HCEC 1CT (cell line): Measurements from ENCODE around the gene NFKB1.
A peak's percentile ranks its signal among the peaks of the same experiment; 100 is the strongest.

ENCODE experiments used
- DNase-seq: peaks from one replicate; pipeline ENCODE4 v3.0.0-alpha.2; 2017

Gene NFKB1

DNA sequence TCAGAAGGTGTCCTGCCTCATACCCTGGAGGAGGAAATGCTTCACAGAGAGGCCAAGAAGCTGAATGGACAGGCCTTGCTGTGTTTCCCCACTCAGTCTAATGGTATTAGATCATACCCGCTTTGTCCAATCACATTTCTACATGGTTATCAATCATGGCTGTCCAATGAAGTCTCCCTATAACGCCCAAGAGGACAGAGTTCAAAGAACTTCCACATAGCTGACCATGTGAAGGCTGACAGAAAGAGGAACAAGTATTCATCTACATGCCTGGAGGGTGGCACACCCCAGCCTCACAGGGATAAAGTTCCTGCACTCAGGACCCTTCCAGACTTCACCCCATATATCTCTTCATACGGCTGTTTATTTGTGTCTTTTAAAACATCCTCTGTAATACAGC lies 136.2 kb downstream of the NFKB1 start:
- no peak for DNase-seq

DNA sequence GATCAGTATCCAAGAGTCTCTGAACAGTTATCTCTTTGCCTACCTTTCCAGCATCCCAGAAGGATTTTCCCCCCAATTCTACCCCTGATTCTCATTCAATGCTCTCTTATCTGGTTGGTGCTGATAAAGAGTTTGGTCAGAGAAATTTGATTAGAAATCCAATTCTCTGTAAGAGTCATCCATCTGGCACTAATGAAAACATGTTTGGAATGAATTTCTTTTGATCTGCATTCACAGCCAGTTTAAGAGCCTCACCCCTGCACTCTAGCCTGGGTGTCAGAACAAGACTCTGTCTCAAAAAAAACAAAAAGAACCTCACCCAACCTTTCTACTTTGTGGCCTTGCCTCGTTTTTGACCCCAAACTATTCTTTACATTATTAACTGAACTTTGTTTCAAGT lies 137.5 kb downstream of the NFKB1 start:
- no peak for DNase-seq

DNA sequence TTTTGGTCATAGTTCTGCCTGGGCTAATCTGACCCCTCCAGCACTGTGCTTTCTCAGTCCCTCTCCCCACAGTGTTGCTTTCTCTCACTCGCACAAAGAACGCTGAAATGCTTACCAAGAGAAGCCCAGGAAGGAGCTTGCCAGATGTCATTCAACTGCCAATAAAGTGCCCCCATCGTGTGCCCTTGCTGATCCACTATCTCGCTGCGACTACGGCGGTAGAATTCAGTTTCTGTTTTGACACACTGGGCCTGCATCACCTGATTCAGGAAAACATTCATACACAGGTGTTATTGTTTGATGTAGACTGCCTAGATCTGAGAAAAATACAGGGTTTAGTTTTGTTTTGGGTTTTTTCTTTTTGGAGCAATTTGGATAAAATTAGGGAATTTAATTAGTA lies 138.4 kb downstream of the NFKB1 start:
- no peak for DNase-seq

DNA sequence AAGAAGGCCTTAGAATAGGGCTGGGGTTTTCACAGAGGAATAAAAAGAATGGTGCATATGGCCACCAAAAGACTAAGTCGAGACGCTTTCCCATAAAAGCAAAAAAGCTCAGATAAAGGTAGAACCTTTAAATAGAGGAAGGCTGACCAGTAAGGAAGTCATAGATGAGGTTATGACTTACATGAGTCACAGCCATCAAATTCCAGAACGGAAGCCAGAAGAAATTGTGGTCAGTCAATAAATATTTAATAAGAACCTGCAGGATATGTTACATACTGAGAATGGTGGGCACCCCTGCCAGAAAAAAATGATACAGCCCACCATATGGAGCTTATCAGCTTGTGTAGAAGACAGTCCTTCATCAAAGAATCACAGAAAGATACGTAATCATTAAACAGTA lies 139.5 kb downstream of the NFKB1 start:
- peak; percentile 63 for DNase-seq

DNA sequence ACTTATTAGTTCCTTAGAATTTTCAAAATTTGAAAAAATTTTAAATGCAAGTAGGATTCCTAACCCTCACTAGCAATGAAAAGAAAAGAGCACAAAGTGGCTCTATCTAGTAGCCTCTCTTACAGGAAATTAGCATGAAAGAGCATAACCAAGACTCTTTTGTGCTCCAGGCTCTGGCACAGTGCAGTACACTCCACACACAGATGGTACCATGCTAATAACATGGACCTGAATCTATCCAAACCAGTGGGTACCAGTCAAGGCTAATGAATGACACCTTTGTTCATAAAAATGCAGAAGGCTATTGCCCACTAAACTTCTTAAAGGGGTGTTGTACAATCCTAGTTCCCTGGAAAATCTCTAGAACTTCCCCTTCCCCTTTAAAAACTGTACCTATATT lies 140.6 kb downstream of the NFKB1 start:
- no peak for DNase-seq

DNA sequence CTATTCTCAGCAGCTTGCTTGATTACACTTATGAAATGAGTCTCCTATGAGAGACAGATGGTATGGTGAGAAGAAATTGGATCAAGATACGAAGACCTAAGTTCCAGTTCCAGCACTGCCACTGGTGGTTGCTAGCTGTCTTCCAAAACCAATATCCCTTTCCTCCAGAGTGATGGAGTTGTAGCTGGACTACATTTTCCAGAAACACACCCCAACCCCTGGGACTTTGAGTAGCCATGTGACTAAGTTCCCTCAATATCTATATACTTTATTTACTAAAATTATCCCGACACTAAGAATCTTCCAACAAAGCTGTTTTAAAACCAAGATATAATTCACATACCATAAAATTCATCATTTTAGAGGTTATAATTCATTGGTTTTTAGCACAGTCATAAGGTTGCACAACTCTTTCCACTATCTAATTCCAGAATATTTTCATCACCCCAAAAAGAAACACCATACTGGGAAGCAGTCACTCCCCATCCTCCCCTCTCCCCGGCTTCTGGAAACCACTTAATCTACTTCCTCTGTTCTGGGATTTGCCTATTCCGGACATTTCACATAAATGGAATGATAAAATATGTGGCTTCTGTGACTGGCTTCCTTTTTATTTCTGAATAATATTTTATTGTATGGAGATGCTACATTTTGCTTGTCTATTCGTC lies 141.6 kb downstream of the NFKB1 start:
- DNase-seq, result peak; percentile 80

DNA sequence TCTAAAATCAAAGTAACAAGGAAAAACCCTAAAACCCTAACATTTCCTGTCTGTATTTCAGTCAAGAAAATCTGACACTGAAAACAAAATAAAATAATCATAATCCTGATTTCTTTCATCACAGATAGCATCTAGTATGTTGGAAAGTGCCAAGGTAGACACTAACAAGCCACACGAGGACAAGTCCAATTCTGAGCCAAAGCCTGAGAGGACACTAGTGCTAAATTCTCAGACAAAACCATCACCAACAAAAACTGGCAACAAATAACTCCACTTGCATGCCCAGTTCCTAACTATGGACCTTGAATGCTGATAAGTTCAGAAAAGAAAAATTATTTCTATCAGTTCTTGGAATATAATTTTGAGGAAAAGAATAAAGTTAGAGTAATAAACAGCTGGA lies 146.0 kb downstream of the NFKB1 start:
- no peak for DNase-seq

DNA sequence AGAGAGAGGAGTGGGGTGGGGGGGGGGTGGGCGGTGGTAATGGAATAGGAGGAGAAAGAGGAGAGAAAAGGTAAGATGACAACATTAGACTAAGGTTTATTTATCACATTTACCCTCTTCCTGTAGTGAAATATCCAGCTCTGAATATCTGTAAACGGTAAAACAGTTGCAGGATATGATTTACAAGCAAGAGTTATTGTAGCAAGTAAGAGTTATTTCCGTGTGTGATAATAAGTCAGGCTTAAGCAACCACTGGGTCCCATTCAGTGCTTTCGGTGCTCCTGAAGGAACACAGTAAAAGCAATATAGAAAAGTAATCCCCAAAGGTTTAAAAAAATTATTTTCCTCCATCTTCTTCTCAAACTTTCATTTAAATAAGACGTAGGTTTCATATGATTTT lies 156.0 kb downstream of the NFKB1 start:
- DNase-seq, result no peak

DNA sequence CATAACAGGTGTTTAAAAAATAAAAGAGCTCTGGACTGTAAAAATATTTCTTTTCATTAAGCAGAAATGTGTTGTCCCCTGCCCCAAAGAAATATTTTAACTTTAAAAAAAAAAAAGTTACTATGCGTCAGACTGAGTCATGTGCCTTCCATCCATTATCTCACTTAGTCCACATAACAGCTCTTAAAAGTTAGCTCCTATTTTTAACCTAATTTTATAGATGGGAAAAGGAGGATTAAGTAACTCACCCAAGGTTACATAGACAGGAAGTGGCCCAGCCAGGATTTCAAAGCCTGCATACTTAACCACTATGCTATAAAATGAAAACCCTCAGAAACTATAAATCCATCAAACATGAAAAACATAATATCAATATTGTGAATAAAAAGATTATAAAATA lies 161.9 kb downstream of the NFKB1 start:
- DNase-seq, result peak; percentile 75

DNA sequence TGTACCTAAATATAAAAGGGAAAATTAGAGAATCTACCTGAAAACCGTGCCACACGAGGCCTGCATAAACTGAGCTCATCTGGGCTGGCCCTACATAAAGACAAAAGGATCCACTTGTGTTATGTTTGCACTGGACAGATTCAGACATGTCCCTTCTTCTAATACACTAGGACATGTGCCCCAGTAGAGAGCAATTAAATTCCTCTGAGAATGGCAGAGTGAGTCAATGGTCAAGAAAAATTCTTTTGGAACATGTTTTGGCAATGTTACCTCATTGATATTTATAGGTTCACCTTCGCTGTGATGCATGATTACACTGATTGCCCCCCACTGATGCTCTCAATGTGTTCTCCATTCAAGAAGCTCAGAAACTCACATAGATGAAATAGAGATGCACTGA lies 164.4 kb downstream of the NFKB1 start:
- DNase-seq, result no peak
